Endodermal cell (in vitro differentiated cells): ENCODE results near the gene ITIH5. TPM values are rescaled to one million over a fixed set of nuclear protein-coding genes. Genes with fewer than 3 reads are reported as not detected.
"Not testable (repeated sequence)": the region's sequence is repeated elsewhere in the genome, so short reads cannot be mapped to it uniquely, and the experiment has no call there.

Experiments
- DNase-seq: peaks from one replicate; pipeline ENCODE4 v3.0.0-alpha.2; 2017
- H3K27ac ChIP-seq: 2 replicates; pipeline ENCODE4 v1.5.1; 2013; ENCODE audit warnings: mild to moderate bottlenecking, low read depth, low read length, moderate library complexity
- H3K27me3 ChIP-seq: 2 replicates; pipeline ENCODE4 v1.6.1; 2013; ENCODE audit warnings: mild to moderate bottlenecking, low read length, moderate library complexity; ENCODE audit not compliant: insufficient read depth, control insufficient read depth, poor library complexity, severe bottlenecking
- H3K36me3 ChIP-seq: 2 replicates; pipeline ENCODE4 v1.7.0; 2013; ENCODE audit warnings: mild to moderate bottlenecking, low read length, moderate library complexity; ENCODE audit not compliant: control insufficient read depth, insufficient read depth
- H3K4me1 ChIP-seq: one replicate; pipeline ENCODE4 v1.7.0; 2013; ENCODE audit warnings: low read length; ENCODE audit not compliant: control insufficient read depth, insufficient read depth
- H3K4me3 ChIP-seq: 2 replicates; pipeline ENCODE4 v1.5.1; 2013; ENCODE audit warnings: mild to moderate bottlenecking, low read length, moderate library complexity
- H3K9ac ChIP-seq: 2 replicates; pipeline ENCODE4 v1.6.1; 2013; ENCODE audit warnings: mild to moderate bottlenecking, low read length, moderate library complexity; ENCODE audit not compliant: poor library complexity, severe bottlenecking; ENCODE audit errors: extremely low read depth
- H3K9me3 ChIP-seq: 2 replicates; pipeline ENCODE4 v1.6.1; 2013; ENCODE audit warnings: mild to moderate bottlenecking, low read length, moderate library complexity; ENCODE audit not compliant: control insufficient read depth
- H3K27ac Mint-ChIP-seq: 2 replicates; pipeline ENCODE4 v1.8.0; 2020; ENCODE audit warnings: mixed read lengths
- H3K27me3 Mint-ChIP-seq: 2 replicates; pipeline ENCODE4 v1.8.0; 2021; ENCODE audit warnings: mild to moderate bottlenecking, mixed read lengths; ENCODE audit not compliant: insufficient read depth
- H3K36me3 Mint-ChIP-seq: 2 replicates; pipeline ENCODE4 v1.8.0; 2020; ENCODE audit warnings: low read depth, mixed read lengths
- H3K4me1 Mint-ChIP-seq: 2 replicates; pipeline ENCODE4 v1.8.0; 2020; ENCODE audit warnings: mixed read lengths
- H3K4me3 Mint-ChIP-seq: 2 replicates; pipeline ENCODE4 v1.8.0; 2020; ENCODE audit warnings: mild to moderate bottlenecking, moderate library complexity, mixed read lengths
- H3K9me3 Mint-ChIP-seq: 2 replicates; pipeline ENCODE4 v1.8.0; 2020; ENCODE audit warnings: mild to moderate bottlenecking, mixed read lengths
- CTCF ChIP-seq: fragments of 200-600 bp; sonication (generic); conservative IDR thresholded peaks from 2 replicates; pipeline ENCODE4 v1.5.0; 2021; ENCODE audit warnings: antibody characterized with exemption, mild to moderate bottlenecking
- WGBS, 2 experiments: methylation state at CpG; one replicate each; pipeline versions ENCODE4 v1.1.5 to v1.1.7; 2013; ENCODE audit warnings: missing lambda C conversion rate in 2 of 2, mixed read lengths in 1 of 2; ENCODE audit not compliant: insufficient coverage in 1 of 2, insufficient read length in 1 of 2; 5-methylcytosine and 5-hydroxymethylcytosine counted together
- total RNA-seq, 2 donors: library from RNA; stranded (reverse); fragmentation: NEBNext Ultra II Directional in 1 of 2; extraction: Animal tissue kit (Norgen Biotek cat#: 25700) in 1 of 2; gene quantifications; 2 replicates in 1 of 2; 3 replicates in 1 of 2; pipeline ENCODE4 v1.2.1, GENCODE V29; 2021

Gene ITIH5
- total RNA-seq, 2 donors from 2014 or later = 2.9 to 5.3 TPM

DNA sequence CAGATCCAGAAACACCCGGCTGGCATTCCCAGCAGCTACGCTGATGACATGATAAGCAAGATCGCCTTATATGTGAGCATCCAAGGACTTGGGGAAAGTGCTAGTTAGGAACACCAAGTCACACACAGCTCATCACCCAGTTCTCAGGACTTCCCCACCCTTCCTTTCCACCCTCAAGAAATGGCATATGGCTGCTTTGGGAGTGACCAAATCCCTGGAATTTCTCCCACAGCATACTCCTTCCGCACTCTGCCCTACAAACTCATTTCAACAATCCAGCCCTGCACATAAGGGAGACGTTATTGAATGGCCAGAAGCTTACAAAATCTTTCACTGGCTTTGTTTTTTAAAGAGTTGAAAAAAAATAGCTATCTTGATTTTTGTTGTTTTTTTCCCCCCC, 4.2 kb downstream of the ITIH5 start:
- H3K9me3 Mint-ChIP-seq = no peaks in the 10 kb centered on the region
- no peaks in the 10 kb centered on the region for H3K9me3 ChIP-seq
- peaks cover 11% of the 10 kb centered on the region for H3K4me1 Mint-ChIP-seq
- no peaks in the 10 kb centered on the region for H3K36me3 ChIP-seq
- H3K27me3 Mint-ChIP-seq = peaks cover 44% of the 10 kb centered on the region
- 90% methylated on average over 5 of the region's 5 CpGs; no CpG with 5 or more reads in 1 of the 2 experiments for WGBS, 2 experiments
- H3K27ac Mint-ChIP-seq = no peak overlapping the region
- H3K4me3 Mint-ChIP-seq = no peak overlapping the region
- DNase-seq = no peak
- no peaks in the 10 kb centered on the region for H3K36me3 Mint-ChIP-seq
- TF ChIP-seq CTCF = no peak
- H3K27me3 ChIP-seq = peaks cover 34% of the 10 kb centered on the region
- no peak overlapping the region for H3K27ac ChIP-seq
- H3K4me3 ChIP-seq = no peak overlapping the region
- no peak overlapping the region for H3K9ac ChIP-seq
- no peaks in the 10 kb centered on the region for H3K4me1 ChIP-seq

- H3K9ac ChIP-seq = no peak overlapping the region
- H3K4me3 ChIP-seq = no peak overlapping the region
- no peak overlapping the region for H3K27ac ChIP-seq
- Mint-ChIP-seq H3K36me3 (no peaks in the 10 kb centered on the region), H3K4me3 (no peak overlapping the region), H3K27me3 (peaks cover 25% of the 10 kb centered on the region), H3K4me1 (no peaks in the 10 kb centered on the region), H3K27ac (no peak overlapping the region), H3K9me3 (no peaks in the 10 kb centered on the region)
- TF ChIP-seq CTCF = no peak
- H3K4me1 ChIP-seq = no peaks in the 10 kb centered on the region
- DNase-seq = no peak
- no peaks in the 10 kb centered on the region for H3K9me3 ChIP-seq
- WGBS, 2 experiments = 90 to 94% methylated on average over 4 of the region's 4 CpGs
- no peaks in the 10 kb centered on the region for H3K36me3 ChIP-seq
- peaks cover 13% of the 10 kb centered on the region for H3K27me3 ChIP-seq
Observed at GRCh38 chr10:7659560-7659959, 7.2 kb downstream of the ITIH5 start.

DNA sequence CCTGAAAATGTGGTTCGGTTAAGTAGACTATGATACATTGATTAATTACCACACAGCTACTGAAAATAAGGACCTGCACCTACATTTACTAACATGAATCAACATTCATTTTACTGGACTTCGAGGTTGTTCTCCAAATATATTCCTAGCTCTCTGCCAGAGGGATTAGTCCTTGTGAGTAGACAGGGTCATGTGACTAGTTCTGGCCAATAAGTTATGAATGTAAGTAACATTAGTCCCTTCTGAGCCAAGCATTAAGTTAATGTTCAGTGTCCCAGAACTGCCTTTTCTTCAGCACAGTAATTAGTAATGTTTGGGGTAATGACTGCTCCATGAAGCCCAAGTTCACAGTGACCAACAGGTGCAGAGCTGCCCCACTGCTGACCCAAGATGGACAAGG, 9.2 kb downstream of the ITIH5 start:
- Histone ChIP-seq H3K9ac (no peak overlapping the region), H3K36me3 (no peaks in the 10 kb centered on the region), H3K4me1 (no peaks in the 10 kb centered on the region), H3K9me3 (no peaks in the 10 kb centered on the region), H3K27me3 (peaks cover 6% of the 10 kb centered on the region), H3K27ac (no peak overlapping the region), H3K4me3 (no peak overlapping the region)
- H3K4me1 Mint-ChIP-seq = peaks cover 2% of the 10 kb centered on the region
- no peaks in the 10 kb centered on the region for H3K9me3 Mint-ChIP-seq
- no peak overlapping the region for H3K27ac Mint-ChIP-seq
- WGBS, 2 experiments = 86 to 100% methylated on average over 1 to 2 of the region's 2 CpGs
- peaks cover 13% of the 10 kb centered on the region for H3K27me3 Mint-ChIP-seq
- TF ChIP-seq CTCF = no peak
- H3K36me3 Mint-ChIP-seq = no peaks in the 10 kb centered on the region
- H3K4me3 Mint-ChIP-seq = no peak overlapping the region
- no peak for DNase-seq

GRCh38 chr10:7657079-7657478, 9.7 kb downstream of the ITIH5 start:
- H3K27ac Mint-ChIP-seq, DNase-seq, H3K4me3 ChIP-seq, H3K36me3 Mint-ChIP-seq, H3K27me3 Mint-ChIP-seq, H3K4me3 Mint-ChIP-seq, H3K4me1 ChIP-seq, H3K9ac ChIP-seq, H3K36me3 ChIP-seq, H3K9me3 ChIP-seq, H3K9me3 Mint-ChIP-seq, H3K27me3 ChIP-seq, H3K27ac ChIP-seq, H3K4me1 Mint-ChIP-seq: not testable (repeated sequence)
- WGBS, 2 experiments = 92 to 93% methylated on average over 10 to 11 of the region's 11 CpGs
